Fibroblast of skin of left biceps (primary cell): Measurements from ENCODE around the gene FBXW8.

ENCODE experiments used
- DNase-seq, 2 experiments: peaks; one replicate each; pipeline ENCODE4 v3.0.0-alpha.2; 2013; ENCODE audit warnings: low read depth in 2 of 2

Gene FBXW8

GRCh38 chr12:116926283-116927243, 15.8 kb downstream of the FBXW8 start:
- no peak for DNase-seq

GRCh38 chr12:116927244-116927940, 16.6 kb downstream of the FBXW8 start:
- DNase-seq: no peak

GRCh38 chr12:116928504-116928903, 17.8 kb downstream of the FBXW8 start:
- no peak for DNase-seq

GRCh38 chr12:116929885-116930284, 19.1 kb downstream of the FBXW8 start:
- DNase-seq: no peak

GRCh38 chr12:116931665-116932064, 20.9 kb downstream of the FBXW8 start:
- DNase-seq: no peak

GRCh38 chr12:116933091-116933490, 22.3 kb downstream of the FBXW8 start:
- no peak for DNase-seq

- DNase-seq: no peak
These were observed 22.9 kb downstream of the FBXW8 start for GRCh38 chr12:116933512-116934246.

GRCh38 chr12:116934908-116935705, 24.4 kb downstream of the FBXW8 start:
- no peak for DNase-seq

GRCh38 chr12:116937640-116938039, 26.9 kb downstream of the FBXW8 start:
- DNase-seq: no peak

- DNase-seq: no peak
These were observed 29.0 kb downstream of the FBXW8 start for GRCh38 chr12:116939734-116940133.

- no peak for DNase-seq
These were observed 30.4 kb downstream of the FBXW8 start for GRCh38 chr12:116941188-116941587.

GRCh38 chr12:116943419-116944372, 32.9 kb downstream of the FBXW8 start:
- no peak for DNase-seq

GRCh38 chr12:116945886-116946550, 35.3 kb downstream of the FBXW8 start:
- no peak for DNase-seq

- no peak for DNase-seq
These were observed 37.5 kb downstream of the FBXW8 start for GRCh38 chr12:116948298-116948697.

- no peak for DNase-seq
These were observed 40.0 kb downstream of the FBXW8 start for GRCh38 chr12:116950628-116951325.

GRCh38 chr12:116954710-116955381, 44.1 kb downstream of the FBXW8 start:
- no peak for DNase-seq

GRCh38 chr12:116955382-116956021, 44.8 kb downstream of the FBXW8 start:
- DNase-seq: no peak
